Astrocyte (in vitro differentiated cells and primary cell): Measurements from ENCODE around the gene INPP5J.
"Not testable (repeated sequence)": the region's sequence is repeated elsewhere in the genome, so short reads cannot be mapped to it uniquely, and the experiment has no call there.

Experiments used
- CTCF ChIP-seq: IDR thresholded peaks from 2 replicates; pipeline ENCODE4 v1.5.1; 2011; ENCODE audit warnings: low read depth, mild to moderate bottlenecking, inconsistent platforms, low read length, moderate library complexity; ENCODE audit not compliant: insufficient read depth
- EZH2 ChIP-seq: IDR thresholded peaks from 2 replicates; pipeline ENCODE4 v1.6.1; 2012; ENCODE audit warnings: mild to moderate bottlenecking, low read length, inconsistent platforms; ENCODE audit not compliant: insufficient read depth

GRCh38 chr22:31097539-31097938 lies 25.2 kb upstream of the INPP5J start:
- TF ChIP-seq CTCF, EZH2: not testable (repeated sequence)
